ENCODE measurements around the gene RAD23B. TPM values are rescaled to one million over a fixed set of nuclear protein-coding genes. Genes with fewer than 3 reads are reported as not detected.

RAD23B gene
- total RNA-seq = 100 to 1,000 TPM in 4 of 8 experiments, 10 to 100 TPM in 4; 75.3 to 181 (median 109) TPM

DNA sequence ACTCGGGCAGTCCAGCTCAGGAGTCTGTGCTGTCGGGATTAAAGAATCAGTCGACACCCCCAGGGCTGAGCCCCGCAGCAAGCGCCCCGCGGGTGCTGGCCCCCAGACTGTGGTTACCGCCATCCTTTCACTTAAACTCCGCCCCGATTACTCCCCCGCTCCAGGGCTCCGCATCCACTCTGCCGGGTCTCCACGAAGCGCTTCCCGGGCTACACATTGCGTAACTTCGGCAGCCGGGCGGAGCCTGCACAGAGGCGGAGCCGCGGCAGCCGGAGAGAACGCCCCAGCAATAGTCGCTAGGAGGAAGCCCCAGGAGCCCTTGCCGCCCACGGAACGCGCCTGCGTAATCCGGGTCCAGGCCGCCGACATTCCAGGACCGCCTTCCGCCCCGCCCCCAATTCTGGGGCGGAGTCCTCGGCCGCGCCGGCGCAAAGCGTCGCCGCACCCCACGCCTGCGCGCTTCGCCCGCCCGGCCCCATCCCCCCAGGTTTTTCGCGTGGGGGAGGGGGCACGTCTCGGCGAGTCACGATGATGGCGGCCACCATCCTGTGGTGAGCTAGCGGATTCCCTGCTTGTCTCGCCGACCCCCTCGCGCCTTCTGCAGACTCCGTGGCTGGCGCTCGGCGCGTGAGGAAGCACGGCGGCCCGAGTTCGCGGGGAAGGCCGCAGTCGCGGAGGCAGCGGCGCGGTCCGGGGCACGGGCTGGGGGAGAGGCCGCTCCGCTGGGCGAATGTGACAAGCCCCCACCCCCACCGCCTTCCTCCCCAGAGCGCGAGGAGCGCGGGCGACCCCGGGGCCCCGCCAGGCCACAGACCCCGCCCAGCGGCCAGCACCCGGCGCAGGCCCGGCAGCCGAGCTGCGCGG lies at the start of gene RAD23B:
Gene RAD23B (plus strand): TSS at position 521 of the 864 bp plus-strand sequence. CDS start 351 bp downstream, outside the sequence.
- Histone ChIP-seq H3K4me3 (peak within 1 kb of the TSS; percentile 78 to 91 (median 86)), H3K27ac (peak within 1 kb of the TSS; percentile 98 to 99), H3K4me1 (replicated peaks in 1 of 2) (peaks cover 9 to 11% of the 10 kb centered on the region in 2 donors)
- 0% methylated on average over 1 to 5 of the region's 101 CpGs; no CpG with 5 or more reads in 6 of the 10 experiments for WGBS, 10 experiments
- ATAC-seq (replicated peaks in 6 of 8) = peak; percentile 88 to 94 (median 92)
- in situ Hi-C loops (cut with MboI; ENCODE audit: low pct_unique_long_range_greater_than_20kb in 2 of 9, low sequenced_read_pairs in 9 of 9, unreplicated experiment in 9 of 9) = loop anchor here in 1 of 9 experiments (25.0 kb wide), 1 partner anchor 96 kb away; no protein-coding TSS in a partner anchor

DNA sequence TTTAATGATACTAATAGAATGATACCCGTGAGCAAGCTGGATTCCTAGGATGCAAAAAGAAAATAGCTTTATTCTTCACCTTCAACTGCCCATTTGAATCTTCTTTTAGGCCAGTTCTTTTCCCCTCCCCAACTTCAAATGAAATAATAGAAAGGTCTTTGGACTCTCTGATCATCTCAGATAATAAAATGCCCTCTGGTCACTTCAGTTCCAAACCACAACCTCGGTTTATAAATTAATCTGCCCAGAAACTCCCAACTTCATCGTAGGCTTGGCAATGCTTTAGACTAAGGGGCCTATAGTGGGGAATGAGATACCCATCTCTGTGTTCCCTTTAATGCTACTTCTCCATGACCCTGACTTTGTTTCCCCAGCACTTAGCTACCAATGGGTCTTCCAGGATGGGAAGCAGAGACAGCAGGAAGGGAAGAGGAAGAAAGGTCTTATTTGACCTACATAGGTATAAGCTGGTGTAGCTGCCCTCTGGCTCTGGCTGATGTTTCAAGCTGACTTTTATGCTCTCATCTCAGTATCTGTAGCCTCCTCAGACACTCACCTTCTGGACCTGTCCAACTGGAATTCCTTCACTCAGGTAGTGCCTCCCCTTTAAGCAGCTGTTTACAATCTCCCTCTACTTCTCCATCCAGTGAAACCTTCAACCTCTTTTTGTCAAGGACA lies 47.2 kb upstream of the RAD23B start:
- ATAC-seq (replicated peaks in 6 of 8) = no peak
- no peak overlapping the region for H3K27ac ChIP-seq
- no peak overlapping the region for H3K4me3 ChIP-seq
- 53 to 93% (median 82%) methylated on average over 1 to 3 of the region's 3 CpGs; no CpG with 5 or more reads in 2 of the 10 experiments for WGBS, 10 experiments
- H3K4me1 ChIP-seq (replicated peaks in 1 of 2) = no peaks in the 10 kb centered on the region
- in situ Hi-C loops (cut with MboI; ENCODE audit: low pct_unique_long_range_greater_than_20kb in 2 of 9, low sequenced_read_pairs in 9 of 9, unreplicated experiment in 9 of 9) = no loop called here

DNA sequence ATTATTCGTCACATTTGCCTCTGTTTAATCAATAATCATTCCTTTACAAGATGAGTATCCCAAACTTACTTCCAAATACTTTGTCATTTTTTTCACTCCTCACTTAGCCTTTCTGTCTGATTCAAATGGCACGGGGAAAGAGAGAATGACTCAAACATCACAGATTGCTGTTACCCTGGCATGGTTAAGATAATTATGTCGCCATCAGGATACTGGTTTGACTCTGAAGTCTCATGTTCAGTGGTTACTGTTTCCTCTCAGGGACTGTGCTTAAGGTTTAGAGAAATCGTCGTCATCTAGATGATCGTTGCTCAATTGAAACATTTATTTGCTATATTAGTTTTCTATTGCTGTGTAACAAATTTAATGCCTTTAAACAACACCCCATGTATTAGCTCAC lies 45.2 kb upstream of the RAD23B start:
- Histone ChIP-seq H3K27ac (no peak overlapping the region), H3K4me1 (replicated peaks in 1 of 2) (peaks cover 0 to 6% of the 10 kb centered on the region in 2 donors), H3K4me3 (no peak overlapping the region)
- ATAC-seq (replicated peaks in 6 of 8) = no peak
- in situ Hi-C loops (cut with MboI; ENCODE audit: low pct_unique_long_range_greater_than_20kb in 2 of 9, low sequenced_read_pairs in 9 of 9, unreplicated experiment in 9 of 9) = no loop called here
- WGBS, 10 experiments = 33 to 97% (median 78%) methylated on average over 3 to 6 of the region's 6 CpGs; no CpG with 5 or more reads in 1 of the 10 experiments

DNA sequence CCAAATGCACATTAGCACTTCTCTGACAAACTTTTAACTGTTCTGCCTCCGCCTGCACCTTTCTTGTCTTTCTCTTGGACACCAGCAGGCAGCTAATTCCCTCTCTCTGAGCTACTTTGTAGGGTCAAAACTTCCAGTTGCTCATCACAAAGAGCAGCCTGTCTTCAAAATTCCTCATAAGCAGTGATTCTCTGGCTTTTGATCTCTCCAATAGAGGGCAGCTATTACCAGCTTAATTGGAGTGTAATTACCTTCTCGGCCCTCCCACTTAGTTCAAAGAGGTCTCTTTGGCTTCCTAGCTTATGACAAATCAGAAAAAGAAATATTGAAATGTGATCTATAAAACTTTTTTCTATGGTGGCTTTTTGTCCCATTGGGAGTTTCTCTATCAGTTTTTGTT lies 43.6 kb upstream of the RAD23B start:
- H3K4me1 ChIP-seq (replicated peaks in 1 of 2) = peaks cover 7 to 18% of the 10 kb centered on the region in 2 donors
- ATAC-seq (replicated peaks in 6 of 8) = peak in 1 of 8 experiments; percentile 11
- 45 to 100% (median 78%) methylated on average over 1 to 2 of the region's 2 CpGs; no CpG with 5 or more reads in 2 of the 10 experiments for WGBS, 10 experiments
- H3K4me3 ChIP-seq = no peak overlapping the region
- H3K27ac ChIP-seq = no peak overlapping the region
- in situ Hi-C loops (cut with MboI; ENCODE audit: low pct_unique_long_range_greater_than_20kb in 2 of 9, low sequenced_read_pairs in 9 of 9, unreplicated experiment in 9 of 9) = no loop called here

DNA sequence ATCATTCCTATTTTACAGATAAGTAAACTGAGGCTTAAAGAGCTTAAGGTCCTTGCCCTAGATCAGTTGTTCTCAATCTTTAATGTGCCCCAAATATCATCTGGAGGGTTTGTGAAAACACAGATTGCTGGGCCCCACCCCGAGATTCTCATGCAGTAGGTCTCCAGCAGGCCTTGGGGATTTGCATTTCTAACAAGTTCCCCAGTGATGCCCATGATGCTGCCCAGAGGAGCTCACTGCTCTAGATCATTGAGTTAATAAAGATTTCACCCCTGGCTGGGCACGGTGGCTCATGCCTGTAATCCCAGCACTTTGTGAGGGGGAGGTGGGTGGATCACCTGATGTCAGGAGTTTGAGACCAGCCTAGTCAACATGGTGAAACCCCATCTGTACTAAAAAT lies 42.8 kb upstream of the RAD23B start:
- Histone ChIP-seq H3K27ac (no peak overlapping the region), H3K4me1 (replicated peaks in 1 of 2) (peaks cover 7 to 18% of the 10 kb centered on the region in 2 donors), H3K4me3 (no peak overlapping the region)
- 56 to 89% (median 60%) methylated on average over 1 of the region's 2 CpGs; no CpG with 5 or more reads in 6 of the 10 experiments for WGBS, 10 experiments
- in situ Hi-C loops (cut with MboI; ENCODE audit: low pct_unique_long_range_greater_than_20kb in 2 of 9, low sequenced_read_pairs in 9 of 9, unreplicated experiment in 9 of 9) = no loop called here
- ATAC-seq (replicated peaks in 6 of 8) = no peak

DNA sequence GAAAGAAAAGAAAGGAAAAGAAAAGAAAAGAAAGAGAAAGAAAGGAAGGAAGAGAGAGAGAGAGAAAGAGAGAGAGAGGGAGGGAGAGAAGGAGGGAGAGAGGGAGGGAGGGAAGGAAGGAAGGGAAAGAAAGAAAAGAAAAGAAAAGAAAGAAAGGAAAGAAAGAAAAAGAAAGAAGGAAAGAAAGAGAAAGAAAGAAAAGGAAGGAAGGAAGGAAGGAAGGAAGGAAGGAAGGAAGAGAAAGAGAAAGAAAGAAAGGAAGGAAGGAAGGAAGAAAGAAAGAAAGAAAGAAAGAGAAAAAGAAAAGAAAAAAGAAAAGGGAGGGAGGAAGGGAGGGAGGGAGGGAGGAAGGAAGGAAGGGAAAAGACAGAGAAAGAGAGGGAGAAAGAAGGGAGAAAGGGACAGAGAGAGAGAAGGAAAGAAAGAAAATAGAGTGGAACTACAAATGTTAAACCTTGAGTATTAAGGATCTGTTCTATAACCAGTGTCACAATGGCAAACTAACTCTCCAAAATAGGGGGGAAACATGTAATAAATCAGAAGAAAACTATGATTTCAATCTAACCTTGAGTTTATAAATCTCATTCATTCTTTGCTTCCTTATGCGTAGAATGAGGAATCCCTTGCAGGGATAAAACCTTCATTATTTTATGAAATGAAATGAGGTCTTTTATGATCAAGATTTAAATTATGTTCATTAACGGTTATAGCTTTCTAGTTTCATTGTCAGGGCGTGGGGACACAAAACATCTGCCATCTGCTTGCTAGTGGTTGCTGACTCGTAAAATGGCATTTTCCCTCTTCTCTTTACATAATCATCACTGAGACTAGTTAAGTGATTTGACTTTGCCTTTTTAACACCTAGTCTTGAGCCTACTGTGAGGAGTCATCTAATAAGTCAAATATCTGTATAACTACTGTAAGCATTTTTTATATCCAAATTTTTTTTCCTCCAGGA lies 40.7 kb upstream of the RAD23B start:
- WGBS, 10 experiments = 3 to 91% (median 67%) methylated on average over 2 to 4 of the region's 4 CpGs

DNA sequence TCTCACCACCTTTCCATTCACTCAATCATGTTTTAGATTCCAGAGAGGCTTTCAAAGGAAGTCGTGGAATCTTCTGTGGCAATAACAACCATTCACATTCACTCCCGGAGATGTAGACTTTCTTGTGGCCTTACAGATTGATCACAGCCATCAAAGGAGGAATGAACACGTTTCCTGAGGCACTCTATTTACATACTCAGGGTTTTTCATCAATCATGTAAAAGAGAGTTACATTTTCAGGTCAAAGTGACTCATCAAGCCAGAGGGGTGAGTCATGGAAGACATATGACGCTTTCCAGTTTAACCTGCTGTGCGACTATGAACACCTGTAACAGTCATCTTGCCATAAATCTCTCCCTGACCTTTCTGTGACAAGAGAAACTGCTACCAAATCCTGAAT lies 39.3 kb upstream of the RAD23B start:
- in situ Hi-C loops (cut with MboI; ENCODE audit: low pct_unique_long_range_greater_than_20kb in 2 of 9, low sequenced_read_pairs in 9 of 9, unreplicated experiment in 9 of 9) = no loop called here
- ATAC-seq (replicated peaks in 6 of 8) = peak; percentile 36 to 96 (median 92)
- H3K4me1 ChIP-seq (replicated peaks in 1 of 2) = peaks cover 7 to 18% of the 10 kb centered on the region in 2 donors
- H3K27ac ChIP-seq = no peak overlapping the region
- no peak overlapping the region for H3K4me3 ChIP-seq
- 8 to 46% (median 21%) methylated on average over 1 to 5 of the region's 5 CpGs; no CpG with 5 or more reads in 1 of the 10 experiments for WGBS, 10 experiments

More for the DNA sequence above, 40.7 kb upstream of the RAD23B start:
- peak in 3 of 8 experiments; percentile 49 to 60 (median 59) for ATAC-seq (replicated peaks in 6 of 8)
- in situ Hi-C loops (cut with MboI; ENCODE audit: low pct_unique_long_range_greater_than_20kb in 2 of 9, low sequenced_read_pairs in 9 of 9, unreplicated experiment in 9 of 9) = no loop called here
- no peak overlapping the region for H3K4me3 ChIP-seq
- peaks cover 7 to 18% of the 10 kb centered on the region in 2 donors for H3K4me1 ChIP-seq (replicated peaks in 1 of 2)
- H3K27ac ChIP-seq = no peak overlapping the region

DNA sequence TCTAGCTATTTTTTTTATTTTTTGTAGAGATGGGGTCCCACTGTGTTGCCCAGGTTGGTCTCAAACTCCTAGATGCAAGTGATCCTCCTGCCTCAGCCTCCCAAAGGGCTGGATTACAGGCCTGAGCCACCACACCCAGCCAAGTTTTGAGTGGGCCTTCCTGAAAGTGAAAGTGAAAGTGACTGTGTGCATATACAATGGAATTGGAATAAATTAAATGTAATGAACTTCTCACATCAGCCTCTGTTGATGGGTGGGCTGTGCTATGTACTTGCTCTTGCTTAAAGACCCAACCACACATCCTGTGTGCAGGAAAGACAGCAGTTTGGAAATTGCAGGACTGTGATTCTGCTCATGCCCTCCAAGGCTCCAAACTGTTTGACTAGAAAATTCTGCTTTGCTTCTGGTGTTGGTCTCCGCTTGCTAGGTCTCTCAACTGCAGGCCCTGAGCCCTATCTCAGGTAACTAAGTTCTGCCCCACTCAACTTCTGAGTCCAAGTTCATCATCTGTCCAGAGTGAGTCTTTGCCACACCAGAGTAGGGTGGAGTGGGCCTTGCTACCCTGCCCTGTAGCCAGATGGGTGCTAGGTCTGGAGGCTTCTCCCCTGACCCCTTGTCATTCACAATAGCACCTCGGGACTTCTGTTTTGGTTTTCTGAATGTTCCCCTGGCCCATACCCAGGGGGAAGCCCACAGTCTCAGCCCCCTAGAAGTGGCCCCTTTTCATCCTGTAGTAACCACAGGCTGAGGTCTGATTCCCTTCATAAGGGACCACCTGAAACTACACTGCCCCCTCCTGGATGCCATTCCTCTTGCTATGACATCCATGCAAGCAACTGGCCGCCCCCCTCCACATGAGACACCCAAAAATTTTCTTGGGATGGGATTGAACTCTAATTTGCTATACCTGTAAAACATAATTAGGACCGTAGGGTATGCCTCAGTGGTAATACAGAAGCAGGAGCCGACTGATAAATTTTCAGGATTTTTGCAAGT lies 36.5 kb upstream of the RAD23B start:
- ATAC-seq (replicated peaks in 6 of 8) = no peak
- 72 to 100% (median 91%) methylated on average over 1 to 3 of the region's 5 CpGs; no CpG with 5 or more reads in 3 of the 10 experiments for WGBS, 10 experiments
- in situ Hi-C loops (cut with MboI; ENCODE audit: low pct_unique_long_range_greater_than_20kb in 2 of 9, low sequenced_read_pairs in 9 of 9, unreplicated experiment in 9 of 9) = no loop called here

DNA sequence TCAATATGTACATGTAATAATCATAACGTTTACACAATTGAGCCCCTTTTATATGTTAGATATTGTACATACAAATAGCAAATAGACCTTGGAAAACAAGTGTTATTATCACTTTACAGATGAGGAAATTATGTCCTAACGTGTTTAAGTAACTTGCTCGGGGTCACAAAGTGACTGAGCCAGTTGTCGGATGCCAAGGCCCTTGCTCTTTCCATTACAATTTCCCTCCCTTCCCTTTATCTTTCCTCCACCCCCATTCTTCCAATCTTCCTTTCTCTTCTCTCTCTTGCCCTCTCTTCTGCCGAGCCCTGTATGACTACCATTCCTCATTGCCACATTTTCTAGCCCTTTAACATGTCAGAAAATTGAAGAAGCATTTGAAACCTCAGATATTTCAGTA lies 34.4 kb upstream of the RAD23B start:
- in situ Hi-C loops (cut with MboI; ENCODE audit: low pct_unique_long_range_greater_than_20kb in 2 of 9, low sequenced_read_pairs in 9 of 9, unreplicated experiment in 9 of 9) = no loop called here
- WGBS, 10 experiments = 51 to 92% (median 74%) methylated on average over 2 to 5 of the region's 5 CpGs; no CpG with 5 or more reads in 1 of the 10 experiments
- no peak overlapping the region for H3K4me3 ChIP-seq
- H3K27ac ChIP-seq = no peak overlapping the region
- no peak for ATAC-seq (replicated peaks in 6 of 8)
- peaks cover 8 to 9% of the 10 kb centered on the region in 2 donors for H3K4me1 ChIP-seq (replicated peaks in 1 of 2)

More for the DNA sequence above, 36.5 kb upstream of the RAD23B start:
- Histone ChIP-seq H3K27ac (no peak overlapping the region), H3K4me3 (no peak overlapping the region), H3K4me1 (replicated peaks in 1 of 2) (peaks cover 13 to 23% of the 10 kb centered on the region in 2 donors)

DNA sequence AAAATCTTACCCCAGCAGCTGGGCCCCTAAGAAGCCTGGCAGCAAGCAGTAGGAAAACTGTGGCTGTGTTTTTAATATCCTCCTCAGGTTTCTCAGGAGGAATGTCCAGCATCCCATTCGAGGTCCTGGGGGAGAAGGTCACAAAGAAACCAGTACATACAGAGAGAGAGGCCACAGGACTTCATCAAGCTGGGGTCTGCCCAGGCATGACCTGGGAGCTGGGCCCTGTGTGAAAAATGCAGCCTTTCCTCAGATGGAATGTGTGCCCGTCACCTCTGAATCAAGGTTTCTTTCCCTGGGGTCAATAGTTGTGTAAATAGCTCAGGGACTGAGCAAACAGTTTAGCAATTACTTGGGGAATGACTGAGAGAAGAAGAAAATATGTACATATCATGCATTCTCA lies 33.9 kb upstream of the RAD23B start:
- Histone ChIP-seq H3K27ac (no peak overlapping the region), H3K4me1 (replicated peaks in 1 of 2) (peaks cover 5% of the 10 kb centered on the region in 2 donors), H3K4me3 (no peak overlapping the region)
- ATAC-seq (replicated peaks in 6 of 8) = peak in 2 of 8 experiments; percentile 51 to 68
- in situ Hi-C loops (cut with MboI; ENCODE audit: low pct_unique_long_range_greater_than_20kb in 2 of 9, low sequenced_read_pairs in 9 of 9, unreplicated experiment in 9 of 9) = no loop called here
- 42 to 100% (median 52%) methylated on average over 1 to 2 of the region's 2 CpGs; no CpG with 5 or more reads in 5 of the 10 experiments for WGBS, 10 experiments

DNA sequence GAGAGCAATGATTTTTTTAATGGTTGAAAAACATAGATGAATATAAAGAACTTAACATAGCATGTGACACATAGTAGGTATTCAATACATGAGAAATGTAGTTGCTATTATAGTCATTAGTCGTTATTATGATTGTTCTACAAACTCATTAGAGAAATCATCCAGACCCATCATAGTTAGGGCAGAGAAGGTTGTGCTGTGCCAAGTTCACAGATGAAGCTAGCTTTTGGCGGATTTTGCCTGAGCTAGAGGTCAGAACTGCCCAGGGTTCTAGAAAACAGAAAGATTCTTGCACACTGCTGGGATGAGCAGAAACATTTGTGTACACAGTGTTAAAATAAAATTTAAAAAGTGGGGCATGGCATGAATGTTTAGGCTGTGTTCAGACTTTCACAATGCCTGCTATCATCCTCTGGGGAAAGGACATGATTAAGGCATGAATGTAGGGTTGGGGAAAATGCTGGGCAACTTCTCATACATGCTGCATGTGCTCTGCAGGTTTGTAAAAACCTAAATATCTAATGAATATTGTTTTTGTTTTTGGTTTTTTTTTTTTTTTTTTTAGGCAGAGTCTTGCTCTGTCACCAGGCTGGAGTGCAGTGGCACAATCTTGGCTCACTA lies 33.3 kb upstream of the RAD23B start:
- H3K27ac ChIP-seq = no peak overlapping the region
- in situ Hi-C loops (cut with MboI; ENCODE audit: low pct_unique_long_range_greater_than_20kb in 2 of 9, low sequenced_read_pairs in 9 of 9, unreplicated experiment in 9 of 9) = no loop called here
- ATAC-seq (replicated peaks in 6 of 8) = no peak
- peaks cover 5% of the 10 kb centered on the region in 2 donors for H3K4me1 ChIP-seq (replicated peaks in 1 of 2)
- WGBS, 10 experiments = 67 to 100% (median 88%) methylated on average over 1 to 2 of the region's 2 CpGs; no CpG with 5 or more reads in 2 of the 10 experiments
- no peak overlapping the region for H3K4me3 ChIP-seq
